ENCODE data around the gene ZC3H12A.

GRCh38 chr1:37442644-37443043, 31.7 kb upstream of the ZC3H12A start:
- TF ChIP-seq CTCF (IDR thresholded peaks at IDR 0.05) (no peak), POLR2A (IDR thresholded peaks at IDR 0.05) (no peak)

All from lower leg skin (tissue), 3 donors.